ENCODE measurements around the gene POLK.

Gene POLK

GRCh38 chr5:75611311-75612225 lies 99.9 kb downstream of the POLK start, which contains the start of gene ANKDD1B:
Gene ANKDD1B, plus strand, starts transcription at chr5:75611453. Its CDS starts 182 bp downstream, at chr5:75611635.
- no peak for DNase-seq

GRCh38 chr5:75612226-75612569 lies 100.5 kb downstream of the POLK start:
- no peak for DNase-seq

GRCh38 chr5:75612901-75613300 lies 101.2 kb downstream of the POLK start:
- DNase-seq, result no peak

- no peak for DNase-seq
These were observed 102.5 kb downstream of the POLK start for GRCh38 chr5:75614176-75614575.

GRCh38 chr5:75616371-75616881 lies 104.7 kb downstream of the POLK start:
- no peak for DNase-seq

GRCh38 chr5:75616971-75617621 lies 105.4 kb downstream of the POLK start:
- DNase-seq, result no peak

- DNase-seq, result no peak
These were observed 106.2 kb downstream of the POLK start for GRCh38 chr5:75617736-75618352.

- DNase-seq, result no peak
These were observed 108.7 kb downstream of the POLK start for GRCh38 chr5:75620184-75620959.

GRCh38 chr5:75622564-75622963 lies 110.9 kb downstream of the POLK start:
- DNase-seq, result no peak

GRCh38 chr5:75623846-75624245 lies 112.2 kb downstream of the POLK start:
- no peak for DNase-seq

- DNase-seq, result no peak
These were observed 115.3 kb downstream of the POLK start for GRCh38 chr5:75626959-75627358.

- DNase-seq, result no peak
These were observed 116.1 kb downstream of the POLK start for GRCh38 chr5:75627801-75628200.

GRCh38 chr5:75630875-75631274 lies 119.2 kb downstream of the POLK start:
- DNase-seq, result no peak

- no peak for DNase-seq
These were observed 120.6 kb downstream of the POLK start for GRCh38 chr5:75632321-75632720.

- DNase-seq, result no peak
These were observed 126.3 kb downstream of the POLK start for GRCh38 chr5:75637949-75638348.

- no peak for DNase-seq
These were observed 128.0 kb downstream of the POLK start for GRCh38 chr5:75639535-75640311.

GRCh38 chr5:75640395-75640794 lies 128.7 kb downstream of the POLK start:
- no peak for DNase-seq

- no peak for DNase-seq
These were observed 129.1 kb downstream of the POLK start for GRCh38 chr5:75640826-75641225.

GRCh38 chr5:75648712-75649111 lies 137.0 kb downstream of the POLK start:
- no peak for DNase-seq
